GM12892 (cell line): ENCODE measurements around the gene STK32C.

ENCODE experiments used
- POLR2A ChIP-seq: IDR thresholded peaks from 2 replicates; pipeline ENCODE4 v1.6.1; 2011; ENCODE audit warnings: low read depth, low read length, control low read depth
- POLR2AphosphoS5 ChIP-seq: IDR thresholded peaks from 2 replicates; pipeline ENCODE4 v1.6.1; 2011; ENCODE audit warnings: low read depth, low read length, control low read depth

- no peak for TF ChIP-seq POLR2AphosphoS5
- no peak for TF ChIP-seq POLR2A
Measured at GRCh38 chr10:132310701-132311337, 3.1 kb upstream of the STK32C start.
